ENCODE data around the gene IL31.

- TF ChIP-seq CTCF (IDR thresholded peaks at IDR 0.05) (no peak), POLR2A (IDR thresholded peaks at IDR 0.05) (no peak)
Observed at GRCh38 chr12:122182887-122183587, 9.0 kb upstream of the IL31 start, which contains the start of gene LRRC43.

Data from prostate gland (tissue), 2 donors.